ENCODE measurements around the gene QRSL1. TPM values are rescaled to one million over a fixed set of nuclear protein-coding genes. Genes with fewer than 3 reads are reported as not detected.
"Not testable (repeated sequence)": the region's sequence is repeated elsewhere in the genome, so short reads cannot be mapped to it uniquely, and the experiment has no call there.

Gene QRSL1
- total RNA-seq, 1 donor from 2014 or later: 11.8 TPM

- intact Hi-C loops (cut with DNase I): no loop called here
- no peak for TF ChIP-seq CTCF (IDR thresholded peaks at IDR 0.05)
- no peaks in the 10 kb centered on the region for H3K36me3 ChIP-seq
- H3K9me3 ChIP-seq: no peaks in the 10 kb centered on the region
- DNase-seq (no peak), ATAC-seq (no peak)
- H3K4me1 ChIP-seq: no peaks in the 10 kb centered on the region
- H3K27me3 ChIP-seq: no peaks in the 10 kb centered on the region
- H3K27ac ChIP-seq: no peak overlapping the region
- no peak overlapping the region for H3K4me3 ChIP-seq
These were observed 63.4 kb downstream of the QRSL1 start for GRCh38 chr6:106692819-106693208.

- Histone ChIP-seq H3K9me3 (no peaks in the 10 kb centered on the region), H3K27ac (no peak overlapping the region), H3K4me1 (no peaks in the 10 kb centered on the region), H3K27me3 (no peaks in the 10 kb centered on the region), H3K36me3 (no peaks in the 10 kb centered on the region), H3K4me3 (no peak overlapping the region)
- intact Hi-C loops (cut with DNase I): no loop called here
- ATAC-seq (no peak), DNase-seq (no peak)
- no peak for TF ChIP-seq CTCF (IDR thresholded peaks at IDR 0.05)
These were observed 64.0 kb downstream of the QRSL1 start for GRCh38 chr6:106693418-106693817.

- Histone ChIP-seq H3K27ac (no peak overlapping the region), H3K4me3 (no peak overlapping the region), H3K27me3 (no peaks in the 10 kb centered on the region), H3K9me3 (no peaks in the 10 kb centered on the region), H3K36me3 (no peaks in the 10 kb centered on the region), H3K4me1 (no peaks in the 10 kb centered on the region)
- intact Hi-C loops (cut with DNase I): no loop called here
- no peak for DNase-seq
- no peak for TF ChIP-seq CTCF (IDR thresholded peaks at IDR 0.05)
- ATAC-seq: no peak
These were observed 65.0 kb downstream of the QRSL1 start for GRCh38 chr6:106694343-106694742.

- no peaks in the 10 kb centered on the region for H3K4me1 ChIP-seq
- H3K27ac ChIP-seq: no peak overlapping the region
- no peak for ATAC-seq
- no peak overlapping the region for H3K4me3 ChIP-seq
- no peaks in the 10 kb centered on the region for H3K27me3 ChIP-seq
- H3K36me3 ChIP-seq: no peaks in the 10 kb centered on the region
- no peak for DNase-seq
- TF ChIP-seq CTCF (IDR thresholded peaks at IDR 0.05): no peak
- intact Hi-C loops (cut with DNase I): no loop called here
- H3K9me3 ChIP-seq: no peaks in the 10 kb centered on the region
These were observed 71.2 kb downstream of the QRSL1 start for GRCh38 chr6:106700581-106700980.

GRCh38 chr6:106701201-106701600 lies 71.8 kb downstream of the QRSL1 start:
- intact Hi-C loops (cut with DNase I); DNase-seq; H3K27ac ChIP-seq; H3K9me3 ChIP-seq; ATAC-seq; H3K4me3 ChIP-seq; H3K36me3 ChIP-seq; H3K4me1 ChIP-seq; H3K27me3 ChIP-seq: not testable (repeated sequence)

- intact Hi-C loops (cut with DNase I): no loop called here
- Histone ChIP-seq H3K4me1 (no peaks in the 10 kb centered on the region), H3K27ac (no peak overlapping the region), H3K9me3 (no peaks in the 10 kb centered on the region), H3K27me3 (no peaks in the 10 kb centered on the region), H3K4me3 (no peak overlapping the region), H3K36me3 (no peaks in the 10 kb centered on the region)
- DNase-seq: no peak
- TF ChIP-seq CTCF (IDR thresholded peaks at IDR 0.05): no peak
- peak; percentile 18 for ATAC-seq
These were observed 72.7 kb downstream of the QRSL1 start for GRCh38 chr6:106702046-106702445.

Data from upper lobe of right lung (tissue), 1 donor.